HG02678 (cell line): Measurements from ENCODE around the gene MCRS1.
A peak's percentile ranks its signal among the peaks of the same experiment; 100 is the strongest.
"Not testable (repeated sequence)": the region's sequence is repeated elsewhere in the genome, so short reads cannot be mapped to it uniquely, and the experiment has no call there.

Experiments
- ATAC-seq: cut with Tn5 transposase; IDR thresholded peaks from one replicate; pipeline ENCODE4 v1.9.1; 2021; ENCODE audit warnings: mild to moderate bottlenecking, moderate library complexity; ENCODE audit not compliant: unreplicated experiment

MCRS1 gene

GRCh38 chr12:49541911-49542505 is 25.9 kb downstream of the MCRS1 start:
- no peak for ATAC-seq

GRCh38 chr12:49541140-49541861 is 26.6 kb downstream of the MCRS1 start:
- no peak for ATAC-seq

- no peak for ATAC-seq
These were observed 27.5 kb downstream of the MCRS1 start for GRCh38 chr12:49540229-49541139.

- no peak for ATAC-seq
These were observed 28.3 kb downstream of the MCRS1 start for GRCh38 chr12:49539406-49540228.

GRCh38 chr12:49538510-49539403 is 29.2 kb downstream of the MCRS1 start, which contains the start of gene KCNH3:
KCNH3 (plus strand) TSS chr12:49539030; CDS start chr12:49539417, 387 bp downstream.
- peak; percentile 56 for ATAC-seq

- no peak for ATAC-seq
These were observed 30.0 kb downstream of the MCRS1 start for GRCh38 chr12:49537752-49538509.

GRCh38 chr12:49537231-49537751 is 30.7 kb downstream of the MCRS1 start:
- ATAC-seq = no peak

- no peak for ATAC-seq
These were observed 31.3 kb downstream of the MCRS1 start for GRCh38 chr12:49536526-49537071.

- ATAC-seq = no peak
These were observed 31.9 kb downstream of the MCRS1 start for GRCh38 chr12:49535921-49536525.

- no peak for ATAC-seq
These were observed 33.1 kb downstream of the MCRS1 start for GRCh38 chr12:49534731-49535278.

- not testable (repeated sequence) for ATAC-seq
These were observed 33.8 kb downstream of the MCRS1 start for GRCh38 chr12:49534122-49534521.

- ATAC-seq = no peak
These were observed 34.6 kb downstream of the MCRS1 start for GRCh38 chr12:49533331-49533730.

GRCh38 chr12:49531745-49532144 is 36.2 kb downstream of the MCRS1 start:
- ATAC-seq = no peak

GRCh38 chr12:49529414-49529813 is 38.5 kb downstream of the MCRS1 start:
- no peak for ATAC-seq

- no peak for ATAC-seq
These were observed 40.4 kb downstream of the MCRS1 start for GRCh38 chr12:49527361-49528130.

GRCh38 chr12:49525942-49526341 is 42.0 kb downstream of the MCRS1 start:
- ATAC-seq = no peak
